ENCODE results near the gene USP19. TPM values are rescaled to one million over a fixed set of nuclear protein-coding genes. Genes with fewer than 3 reads are reported as not detected.
A peak's percentile ranks its signal among the peaks of the same experiment; 100 is the strongest.

USP19 gene
- total RNA-seq, 1 experiment from 2014 or later: 92.8 TPM

DNA sequence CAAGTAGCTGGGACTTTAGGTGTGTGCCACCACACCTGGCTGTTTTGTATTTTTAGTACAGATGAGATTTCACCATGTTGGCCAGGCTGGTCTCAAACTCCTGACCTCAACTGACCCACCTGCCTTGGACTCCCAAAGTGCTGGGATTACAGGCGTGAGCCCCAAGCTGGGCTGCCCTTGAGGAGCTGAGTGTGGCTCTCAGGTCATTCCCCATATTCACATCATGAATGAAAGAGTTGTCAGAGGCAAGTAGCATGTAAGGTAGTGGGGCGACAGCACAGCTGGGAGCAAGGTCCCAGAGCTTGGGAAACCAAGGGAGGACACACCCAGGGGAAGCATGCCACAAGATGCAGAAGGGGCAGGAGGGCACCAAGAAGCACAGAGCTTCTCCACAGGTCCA lies 40.6 kb upstream of the USP19 start:
- H4K20me1 ChIP-seq (ENCODE audit: insufficient read depth): no peaks in the 10 kb centered on the region
- POLR2A ChIA-PET: interaction anchor here (0.6 to 0.7 kb wide), 2 partner anchors 57 to 66 kb away, joined by 3 to 4 read pairs; no protein-coding TSS in a partner anchor
- no peaks in the 10 kb centered on the region for H3K9me2 ChIP-seq (ENCODE audit: insufficient read depth)
- no peak overlapping the region for H3K9ac ChIP-seq (ENCODE audit: low read length)
- DNase-seq (ENCODE audit: low read depth, low spot score): no peak
- H3K9me3 ChIP-seq (ENCODE audit: control insufficient read depth in 1 of 2, insufficient read depth in 1 of 2, low read depth in 1 of 2, low read length in 2 of 2): no peaks in the 10 kb centered on the region
- intact Hi-C loops (cut with micrococcal nuclease): no loop called here
- no peak overlapping the region for H3K27ac ChIP-seq (ENCODE audit: low read depth, low read length)
- peaks cover 11 to 17% of the 10 kb centered on the region in 2 experiments for H3K36me3 ChIP-seq (ENCODE audit: control insufficient read depth in 1 of 2, insufficient read depth in 2 of 2, low read length in 2 of 2)
- RAD21 ChIA-PET (ENCODE audit: low non-redundant PET in 1 of 2, low total read pairs in 2 of 2, uncharacterized antibody in 2 of 2, unreplicated experiment in 2 of 2): no interaction called here
- no peak overlapping the region for H3K4me2 ChIP-seq (ENCODE audit: low read length)
- H3K4me3 ChIP-seq (replicated peaks in 1 of 2; ENCODE audit: low read depth in 1 of 2, low read length in 2 of 2): no peak overlapping the region
- no peak for TF ChIP-seq ATF3 (IDR thresholded peaks at IDR 0.05)
- no peak for TF ChIP-seq TCF7L2 (IDR thresholded peaks at IDR 0.05; ENCODE audit: borderline replicate concordance, extremely low read depth, insufficient read depth, insufficient read length)
- no peak for TF ChIP-seq CBX3 (IDR thresholded peaks at IDR 0.05; ENCODE audit: low read depth)
- no peak for TF ChIP-seq ZBTB33 (IDR thresholded peaks at IDR 0.05; ENCODE audit: extremely low read depth, insufficient replicate concordance, low read length)
- TF ChIP-seq ZNF274 (IDR thresholded peaks at IDR 0.05; ENCODE audit: low read depth, low read length): no peak
- TF ChIP-seq SP1 (IDR thresholded peaks at IDR 0.05; ENCODE audit: low read depth): no peak
- no peak for ATAC-seq
- CTCF ChIA-PET: interaction anchor here (2.1 kb wide), 1 partner anchor 10 kb away, joined by 6 read pairs; the partner anchor contains the start of gene KLHDC8B
- H3K4me1 ChIP-seq (ENCODE audit: control insufficient read depth in 1 of 2, insufficient read depth in 2 of 2, low read length in 2 of 2): peaks cover 4 to 9% of the 10 kb centered on the region in 2 experiments; a peak in 3 of 4 replicates
- no TSS peak for BruUV-seq (replicated peaks)
- H3K79me2 ChIP-seq (ENCODE audit: insufficient read depth, low read length): peaks cover 32% of the 10 kb centered on the region
- H3K27me3 ChIP-seq (ENCODE audit: insufficient read depth, low read length): no peaks in the 10 kb centered on the region
- H2AFZ ChIP-seq (ENCODE audit: low read depth, low read length, poor library complexity, severe bottlenecking): no peak overlapping the region

- ChIA-PET RAD21 (ENCODE audit: low non-redundant PET in 1 of 2, low total read pairs in 2 of 2, uncharacterized antibody in 2 of 2, unreplicated experiment in 2 of 2) (interaction anchor here in 1 of 2 experiments (0.9 kb wide), 1 partner anchor 65 kb away, joined by 3 read pairs; the partner anchor contains the start of gene QRICH1), CTCF (interaction anchor here (2.0 kb wide), 1 partner anchor 171 kb away, joined by 7 read pairs; no protein-coding TSS in a partner anchor)
- no TSS peak for BruUV-seq (replicated peaks)
These were observed 38.2 kb upstream of the USP19 start for GRCh38 chr3:49158792-49159191.

More at GRCh38 chr3:49158792-49159191, 38.2 kb upstream of the USP19 start:
- no peaks in the 10 kb centered on the region for H4K20me1 ChIP-seq (ENCODE audit: insufficient read depth)
- intact Hi-C loops (cut with micrococcal nuclease): loop anchor here (2.0 kb wide), 1 partner anchor 170 kb away; no protein-coding TSS in a partner anchor
- H3K4me2 ChIP-seq (ENCODE audit: low read length): no peak overlapping the region
- no peak overlapping the region for H3K27ac ChIP-seq (ENCODE audit: low read depth, low read length)
- H3K4me1 ChIP-seq (ENCODE audit: control insufficient read depth in 1 of 2, insufficient read depth in 2 of 2, low read length in 2 of 2): no peaks in the 10 kb centered on the region
- H3K9me2 ChIP-seq (ENCODE audit: insufficient read depth): no peaks in the 10 kb centered on the region
- DNase-seq (ENCODE audit: low read depth, low spot score): no peak
- H3K79me2 ChIP-seq (ENCODE audit: insufficient read depth, low read length): peaks cover 10% of the 10 kb centered on the region; the same call in 1 of the 2 replicates
- H3K27me3 ChIP-seq (ENCODE audit: insufficient read depth, low read length): no peaks in the 10 kb centered on the region
- no peaks in the 10 kb centered on the region for H3K9me3 ChIP-seq (ENCODE audit: control insufficient read depth in 1 of 2, insufficient read depth in 1 of 2, low read depth in 1 of 2, low read length in 2 of 2)
- peaks cover 9 to 12% of the 10 kb centered on the region in 2 experiments for H3K36me3 ChIP-seq (ENCODE audit: control insufficient read depth in 1 of 2, insufficient read depth in 2 of 2, low read length in 2 of 2)
- no peak overlapping the region for H3K9ac ChIP-seq (ENCODE audit: low read length)
- TF ChIP-seq POLR2AphosphoS5 (IDR thresholded peaks at IDR 0.05; ENCODE audit: low read depth, low read length): 0 out of 2 replicates have a peak, but pooled peaks have one; percentile 7
- TF ChIP-seq TCF7L2 (IDR thresholded peaks at IDR 0.05; ENCODE audit: borderline replicate concordance, extremely low read depth, insufficient read depth, insufficient read length): no peak
- TF ChIP-seq, protein P1, sequence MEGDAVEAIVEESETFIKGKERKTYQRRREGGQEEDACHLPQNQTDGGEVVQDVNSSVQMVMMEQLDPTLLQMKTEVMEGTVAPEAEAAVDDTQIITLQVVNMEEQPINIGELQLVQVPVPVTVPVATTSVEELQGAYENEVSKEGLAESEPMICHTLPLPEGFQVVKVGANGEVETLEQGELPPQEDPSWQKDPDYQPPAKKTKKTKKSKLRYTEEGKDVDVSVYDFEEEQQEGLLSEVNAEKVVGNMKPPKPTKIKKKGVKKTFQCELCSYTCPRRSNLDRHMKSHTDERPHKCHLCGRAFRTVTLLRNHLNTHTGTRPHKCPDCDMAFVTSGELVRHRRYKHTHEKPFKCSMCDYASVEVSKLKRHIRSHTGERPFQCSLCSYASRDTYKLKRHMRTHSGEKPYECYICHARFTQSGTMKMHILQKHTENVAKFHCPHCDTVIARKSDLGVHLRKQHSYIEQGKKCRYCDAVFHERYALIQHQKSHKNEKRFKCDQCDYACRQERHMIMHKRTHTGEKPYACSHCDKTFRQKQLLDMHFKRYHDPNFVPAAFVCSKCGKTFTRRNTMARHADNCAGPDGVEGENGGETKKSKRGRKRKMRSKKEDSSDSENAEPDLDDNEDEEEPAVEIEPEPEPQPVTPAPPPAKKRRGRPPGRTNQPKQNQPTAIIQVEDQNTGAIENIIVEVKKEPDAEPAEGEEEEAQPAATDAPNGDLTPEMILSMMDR (IDR thresholded peaks at IDR 0.05 in 2 of 3, conservative IDR thresholded peaks at IDR 0.05 in 1 of 3; ENCODE audit: borderline replicate concordance in 1 of 3, insufficient read depth in 1 of 3, low read depth in 2 of 3, low read length in 2 of 3): no peak
- no peak for TF ChIP-seq ZNF274 (IDR thresholded peaks at IDR 0.05; ENCODE audit: low read depth, low read length)
- no peak for TF ChIP-seq RAD21 (IDR thresholded peaks at IDR 0.05; ENCODE audit: low read depth)
- no peak for TF ChIP-seq SRF (IDR thresholded peaks at IDR 0.05; ENCODE audit: low read depth)
- H3K4me3 ChIP-seq (replicated peaks in 1 of 2; ENCODE audit: low read depth in 1 of 2, low read length in 2 of 2): no peak overlapping the region
- ATAC-seq: no peak
- POLR2A ChIA-PET: no interaction called here
- H2AFZ ChIP-seq (ENCODE audit: low read depth, low read length, poor library complexity, severe bottlenecking): no peak overlapping the region
